RWPE1 (cell line): Measurements from ENCODE around the gene KCNQ1.

Experiments
- CTCF ChIA-PET: fragments of 350-600 bp; sonication (Branson Sonifier 250); formaldehyde crosslinking; extraction: SDS; loops from one replicate; lab custom pipeline; 2021; lab: Yijun Ruan, JAX
- POLR2A ChIA-PET: fragments of 400-600 bp; formaldehyde crosslinking; extraction: SDS; loops from one replicate; lab custom pipeline; 2020; ENCODE audit warnings: antibody characterized with exemption; ENCODE audit not compliant: low non-redundant PET; lab: Yijun Ruan, JAX
- DNase-seq: peaks from one replicate; pipeline ENCODE4 v3.0.0; 2012; ENCODE audit warnings: low spot score
- H3K27ac ChIP-seq: fragments of 450-650 bp; 2 replicates; pipeline ENCODE4 v1.5.1; 2017
- TF ChIP-seq, protein P1 (sequence below): fragments of 450-650 bp; conservative IDR thresholded peaks from 2 replicates; pipeline ENCODE4 v1.5.1; 2017; ENCODE audit warnings: low read depth, mild to moderate bottlenecking

Gene KCNQ1

GRCh38 chr11:2782769-2783168 lies 338.0 kb downstream of the KCNQ1 start:
- ChIA-PET POLR2A (no interaction called here), CTCF (no interaction called here)
- no peak for DNase-seq
- no peak overlapping the region for H3K27ac ChIP-seq
- TF ChIP-seq, protein P1, sequence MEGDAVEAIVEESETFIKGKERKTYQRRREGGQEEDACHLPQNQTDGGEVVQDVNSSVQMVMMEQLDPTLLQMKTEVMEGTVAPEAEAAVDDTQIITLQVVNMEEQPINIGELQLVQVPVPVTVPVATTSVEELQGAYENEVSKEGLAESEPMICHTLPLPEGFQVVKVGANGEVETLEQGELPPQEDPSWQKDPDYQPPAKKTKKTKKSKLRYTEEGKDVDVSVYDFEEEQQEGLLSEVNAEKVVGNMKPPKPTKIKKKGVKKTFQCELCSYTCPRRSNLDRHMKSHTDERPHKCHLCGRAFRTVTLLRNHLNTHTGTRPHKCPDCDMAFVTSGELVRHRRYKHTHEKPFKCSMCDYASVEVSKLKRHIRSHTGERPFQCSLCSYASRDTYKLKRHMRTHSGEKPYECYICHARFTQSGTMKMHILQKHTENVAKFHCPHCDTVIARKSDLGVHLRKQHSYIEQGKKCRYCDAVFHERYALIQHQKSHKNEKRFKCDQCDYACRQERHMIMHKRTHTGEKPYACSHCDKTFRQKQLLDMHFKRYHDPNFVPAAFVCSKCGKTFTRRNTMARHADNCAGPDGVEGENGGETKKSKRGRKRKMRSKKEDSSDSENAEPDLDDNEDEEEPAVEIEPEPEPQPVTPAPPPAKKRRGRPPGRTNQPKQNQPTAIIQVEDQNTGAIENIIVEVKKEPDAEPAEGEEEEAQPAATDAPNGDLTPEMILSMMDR = no peak

DNA sequence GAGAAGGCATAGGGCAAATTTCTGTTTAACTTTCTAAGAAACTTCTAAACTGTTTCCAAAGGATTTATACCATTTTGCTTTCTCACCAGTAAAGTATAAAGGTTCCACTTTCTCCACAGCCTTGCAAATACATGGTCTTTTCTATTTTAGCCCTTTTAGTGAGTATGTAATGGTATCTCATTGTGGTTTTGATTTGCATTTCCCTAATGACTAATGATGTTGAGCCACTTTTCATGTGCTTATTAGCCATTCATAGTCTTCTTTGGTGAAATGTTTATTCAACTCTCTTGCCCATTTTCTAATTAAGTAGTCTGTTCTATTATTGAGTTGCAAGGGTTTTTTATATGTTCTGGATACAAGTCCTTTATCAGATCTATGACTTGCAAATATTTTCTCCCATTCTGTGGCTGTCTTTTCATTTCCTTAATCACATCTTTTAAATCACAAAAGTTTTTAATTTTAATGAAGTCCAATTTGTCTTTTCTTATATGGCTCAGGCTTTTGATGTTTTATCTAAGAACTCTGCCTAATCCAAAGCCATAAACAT lies 338.8 kb downstream of the KCNQ1 start:
- CTCF ChIA-PET = no interaction called here
- no peak overlapping the region for H3K27ac ChIP-seq
- POLR2A ChIA-PET = no interaction called here
- TF ChIP-seq, protein P1 = no peak
- DNase-seq = no peak

DNA sequence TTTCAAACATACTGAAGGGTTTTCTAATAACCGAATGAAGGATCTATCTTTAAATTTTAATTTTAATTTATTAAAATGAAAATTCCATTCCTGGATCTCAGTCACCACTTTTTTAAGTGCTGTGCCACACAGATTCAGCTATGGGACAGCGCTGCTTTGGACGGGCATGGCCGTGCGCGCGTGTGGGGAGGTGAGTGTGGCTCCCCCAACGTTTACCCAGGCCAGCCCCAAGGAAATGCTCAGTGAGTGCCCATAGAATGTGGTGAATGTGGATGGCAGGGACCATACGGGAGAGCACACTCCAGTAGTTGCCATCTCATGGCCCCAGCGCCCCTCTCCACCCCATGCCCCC lies 343.0 kb downstream of the KCNQ1 start:
- CTCF ChIA-PET = no interaction called here
- POLR2A ChIA-PET = no interaction called here
- TF ChIP-seq, protein P1 = no peak
- no peak overlapping the region for H3K27ac ChIP-seq
- DNase-seq = no peak

GRCh38 chr11:2788168-2789071 lies 343.6 kb downstream of the KCNQ1 start:
- POLR2A ChIA-PET = no interaction called here
- no peak overlapping the region for H3K27ac ChIP-seq
- TF ChIP-seq, protein P1 = no peak
- DNase-seq = no peak
- CTCF ChIA-PET = no interaction called here

DNA sequence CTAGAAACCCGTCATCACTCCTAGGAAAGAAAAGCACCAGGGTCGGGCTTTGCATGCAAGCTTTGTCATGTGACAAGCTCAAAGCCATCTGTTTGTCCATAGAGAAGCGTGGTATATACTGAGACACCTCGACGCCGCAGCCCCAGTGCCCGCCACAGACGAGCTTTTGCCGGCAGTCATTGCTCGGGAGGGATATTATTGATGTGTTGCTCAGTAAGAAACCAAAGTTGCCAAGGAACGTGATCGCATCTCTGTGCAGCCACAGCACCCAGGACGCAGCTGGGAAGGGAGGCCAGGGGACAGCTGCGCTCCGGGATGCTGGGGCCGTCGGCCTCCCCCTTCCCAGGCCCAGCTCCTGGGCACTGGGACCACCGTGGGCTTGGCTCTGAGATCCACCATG lies 344.5 kb downstream of the KCNQ1 start:
- POLR2A ChIA-PET = no interaction called here
- TF ChIP-seq, protein P1 = no peak
- CTCF ChIA-PET = no interaction called here
- no peak for DNase-seq
- no peak overlapping the region for H3K27ac ChIP-seq

- DNase-seq = no peak
- TF ChIP-seq, protein P1 = no peak
- ChIA-PET POLR2A (no interaction called here), CTCF (interaction anchor here (0.7 kb wide), 1 partner anchor 54 kb away, joined by 3 read pairs; no protein-coding TSS in a partner anchor)
- no peak overlapping the region for H3K27ac ChIP-seq
Observed at GRCh38 chr11:2789791-2790567, 345.2 kb downstream of the KCNQ1 start.
